Measurements from ENCODE around the gene SNRPD3. TPM values are rescaled to one million over a fixed set of nuclear protein-coding genes. Genes with fewer than 3 reads are reported as not detected.
"Not testable (repeated sequence)": the region's sequence is repeated elsewhere in the genome, so short reads cannot be mapped to it uniquely, and the experiment has no call there.

The SNRPD3 gene
- polyA plus RNA-seq, 10 donors: 86.2 to 147 (median 105) TPM

GRCh38 chr22:24589518-24590030 is 33.8 kb downstream of the SNRPD3 start:
- DNase-seq: no peak

- DNase-seq: no peak
Measured at GRCh38 chr22:24590596-24591173, 34.9 kb downstream of the SNRPD3 start.

- DNase-seq: no peak
Measured at GRCh38 chr22:24591286-24591830, 35.6 kb downstream of the SNRPD3 start.

GRCh38 chr22:24592058-24592850 is 36.5 kb downstream of the SNRPD3 start:
- DNase-seq: peak in 1 of 3 donors; percentile 70

- DNase-seq: peak; percentile 79 to 92 (median 89)
Measured at GRCh38 chr22:24592851-24593558, 37.2 kb downstream of the SNRPD3 start, which contains the start of gene LRRC75B. Gene LRRC75B (minus strand): TSS chr22:24593073. CDS start chr22:24593039, 34 bp downstream.

- not testable (repeated sequence) for DNase-seq
Measured at GRCh38 chr22:24593559-24593835, 37.7 kb downstream of the SNRPD3 start.

GRCh38 chr22:24593836-24594568 is 38.2 kb downstream of the SNRPD3 start:
- peak in 1 of 3 donors; percentile 27 for DNase-seq

- DNase-seq: peak in 1 of 3 donors; percentile 22
Measured at GRCh38 chr22:24594569-24595120, 38.8 kb downstream of the SNRPD3 start.

- no peak for DNase-seq
Measured at GRCh38 chr22:24595228-24595627, 39.4 kb downstream of the SNRPD3 start.

GRCh38 chr22:24595863-24596262 is 40.1 kb downstream of the SNRPD3 start:
- no peak for DNase-seq

GRCh38 chr22:24597076-24597475 is 41.3 kb downstream of the SNRPD3 start:
- DNase-seq: not testable (repeated sequence)

GRCh38 chr22:24599514-24599913 is 43.7 kb downstream of the SNRPD3 start:
- DNase-seq: no peak

- not testable (repeated sequence) for DNase-seq
Measured at GRCh38 chr22:24599958-24600715, 44.3 kb downstream of the SNRPD3 start.

- DNase-seq: no peak
Measured at GRCh38 chr22:24601217-24602104, 45.7 kb downstream of the SNRPD3 start.

GRCh38 chr22:24602105-24602749 is 46.4 kb downstream of the SNRPD3 start:
- not testable (repeated sequence) for DNase-seq

- not testable (repeated sequence) for DNase-seq
Measured at GRCh38 chr22:24602847-24603769, 47.3 kb downstream of the SNRPD3 start, which contains the start of gene GGT1. Gene GGT1 (plus strand): TSS chr22:24603193. CDS start chr22:24611082, 7,889 bp downstream.
